Measurements from ENCODE around the gene NGDN. TPM values are rescaled to one million over a fixed set of nuclear protein-coding genes. Genes with fewer than 3 reads are reported as not detected.

Gene NGDN
- total and polyA plus RNA-seq, 2 of the 4 experiments (the other 2 are of a cell fraction), result 48.1 to 49.8 TPM

DNA sequence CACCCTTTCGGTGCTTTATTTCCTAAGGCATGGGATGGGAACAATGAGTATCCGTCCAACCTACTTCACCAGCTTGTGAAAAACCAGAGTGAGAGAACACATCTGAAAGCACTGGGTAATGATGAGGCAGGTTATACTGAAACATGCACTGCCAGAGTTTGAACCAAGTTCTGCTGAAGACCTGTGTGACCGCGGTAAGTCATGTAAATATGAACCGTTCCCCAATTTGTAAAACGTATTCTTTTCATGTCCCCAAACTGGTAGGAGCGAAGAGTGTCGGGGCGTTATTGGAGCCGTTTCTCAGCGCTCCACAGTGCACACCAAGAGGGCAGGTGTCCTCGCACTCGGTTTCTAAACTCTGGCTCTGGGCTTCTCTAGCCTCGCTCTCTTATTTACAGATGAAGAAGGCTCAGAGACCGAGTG lies 788 bp upstream of the NGDN start:
- BruUV-seq (replicated peaks), result no TSS peak
- H3K27ac ChIP-seq (ENCODE audit: insufficient read depth, low read length), result peak overlapping the region; percentile 43
- CTCF ChIA-PET, result no interaction called here
- no peak overlapping the region for H3K23ac ChIP-seq (ENCODE audit: low read depth, low read length)
- peak overlapping the region; percentile 96 to 97 for H4K8ac ChIP-seq (ENCODE audit: low read depth in 2 of 2, low read length in 2 of 2)
- H2AK5ac ChIP-seq (ENCODE audit: low read depth, low read length), result 0 out of 2 replicates have a peak overlapping the region, but pooled peaks have one; percentile 2
- no peaks in the 10 kb centered on the region for H3K27me3 ChIP-seq (ENCODE audit: control insufficient read depth, insufficient read depth, low read length)
- H3K18ac ChIP-seq (ENCODE audit: low read depth, low read length), result peak overlapping the region; percentile 19
- peak overlapping the region; percentile 61 for H3K4me2 ChIP-seq (ENCODE audit: low read depth, low read length)
- no peak overlapping the region for H2BK15ac ChIP-seq (ENCODE audit: low read depth, low read length)
- H2AK9ac ChIP-seq (replicated peaks; ENCODE audit: low read depth, low read length, poor library complexity), result peak overlapping the region; percentile 86
- H3K36me3 ChIP-seq (ENCODE audit: control insufficient read depth, insufficient read depth, low read length), result peaks cover 3% of the 10 kb centered on the region
- in situ Hi-C loops (cut with MboI; ENCODE audit: low sequenced_read_pairs) (loop anchor here (10.0 kb wide), 1 partner anchor 204 kb away; no protein-coding TSS in a partner anchor), dilution Hi-C loops (cut with HindIII; ENCODE audit: low sequenced_read_pairs, unreplicated experiment) (no loop called here), intact Hi-C loops (cut with micrococcal nuclease) (loop anchor here (1.0 kb wide), 1 partner anchor 140 kb away; no protein-coding TSS in a partner anchor)
- H4K91ac ChIP-seq (ENCODE audit: insufficient read depth, low read depth, low read length), result peak overlapping the region; percentile 57
- peak overlapping the region; percentile 62 for H3K4ac ChIP-seq (ENCODE audit: low read depth, low read length)
- H4K20me1 ChIP-seq (ENCODE audit: insufficient read depth, low read length), result no peaks in the 10 kb centered on the region
- peak overlapping the region; percentile 72 for H2BK120ac ChIP-seq (ENCODE audit: low read depth, low read length)
- DNase-seq (no peak), ATAC-seq (ENCODE audit: low read depth) (peak; percentile 2; the same call in 1 of the 2 replicates)
- H3K9ac ChIP-seq (ENCODE audit: low read depth, low read length), result no peak overlapping the region; the same call in 1 of the 2 replicates
- H3K14ac ChIP-seq (replicated peaks; ENCODE audit: low read depth, low read length), result peak overlapping the region; percentile 77
- H3K4me1 ChIP-seq (ENCODE audit: control insufficient read depth, insufficient read depth, low read length), result no peaks in the 10 kb centered on the region
- POLR2A ChIA-PET (ENCODE audit: unreplicated experiment), result no interaction called here
- H4K5ac ChIP-seq (ENCODE audit: low read depth, low read length), result peak overlapping the region; percentile 93
- peaks cover 3% of the 10 kb centered on the region; the same call in 1 of the 2 replicates for H3K9me1 ChIP-seq (ENCODE audit: insufficient read depth, low read length)
- peaks cover 10 to 19% of the 10 kb centered on the region in 2 experiments for H3K79me1 ChIP-seq (ENCODE audit: low read depth in 1 of 2, low read length in 2 of 2)
- H3K9me3 ChIP-seq (ENCODE audit: control insufficient read depth, insufficient read depth, low read length), result no peaks in the 10 kb centered on the region
- H2AFZ ChIP-seq (replicated peaks; ENCODE audit: low read length, poor library complexity), result peak overlapping the region; percentile 98
- TF ChIP-seq RFX5 (IDR thresholded peaks at IDR 0.05; ENCODE audit: low read depth, low read length) (no peak), MXI1 (IDR thresholded peaks at IDR 0.05; ENCODE audit: borderline replicate concordance, low read depth, low read length) (no peak), SMC3 (IDR thresholded peaks at IDR 0.05; ENCODE audit: low read depth, low read length) (no peak), RCOR1 (IDR thresholded peaks at IDR 0.05; ENCODE audit: insufficient replicate concordance, low read length) (no peak), FOS (IDR thresholded peaks at IDR 0.05; ENCODE audit: low read depth, low read length) (no peak), NFE2L2 (IDR thresholded peaks at IDR 0.05; ENCODE audit: low read depth, low read length) (no peak), POLR2A (IDR thresholded peaks at IDR 0.05; ENCODE audit: low read depth, low read length) (no peak), BHLHE40 (IDR thresholded peaks at IDR 0.05; ENCODE audit: low read depth, low read length) (no peak), CEBPB (IDR thresholded peaks at IDR 0.05; ENCODE audit: low read depth, low read length) (no peak), MAZ (IDR thresholded peaks at IDR 0.05; ENCODE audit: borderline replicate concordance, low read depth, low read length) (no peak), MAFK (IDR thresholded peaks at IDR 0.05; ENCODE audit: low read depth, low read length) (no peak), RAD21 (IDR thresholded peaks at IDR 0.05; ENCODE audit: low read length) (no peak), CHD1 (IDR thresholded peaks at IDR 0.05; ENCODE audit: low read depth, low read length) (no peak)
- TF ChIP-seq, protein P1, sequence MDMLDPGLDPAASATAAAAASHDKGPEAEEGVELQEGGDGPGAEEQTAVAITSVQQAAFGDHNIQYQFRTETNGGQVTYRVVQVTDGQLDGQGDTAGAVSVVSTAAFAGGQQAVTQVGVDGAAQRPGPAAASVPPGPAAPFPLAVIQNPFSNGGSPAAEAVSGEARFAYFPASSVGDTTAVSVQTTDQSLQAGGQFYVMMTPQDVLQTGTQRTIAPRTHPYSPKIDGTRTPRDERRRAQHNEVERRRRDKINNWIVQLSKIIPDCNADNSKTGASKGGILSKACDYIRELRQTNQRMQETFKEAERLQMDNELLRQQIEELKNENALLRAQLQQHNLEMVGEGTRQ (IDR thresholded peaks at IDR 0.05; ENCODE audit: low read depth, low read length), result no peak
- TF ChIP-seq, protein P2, sequence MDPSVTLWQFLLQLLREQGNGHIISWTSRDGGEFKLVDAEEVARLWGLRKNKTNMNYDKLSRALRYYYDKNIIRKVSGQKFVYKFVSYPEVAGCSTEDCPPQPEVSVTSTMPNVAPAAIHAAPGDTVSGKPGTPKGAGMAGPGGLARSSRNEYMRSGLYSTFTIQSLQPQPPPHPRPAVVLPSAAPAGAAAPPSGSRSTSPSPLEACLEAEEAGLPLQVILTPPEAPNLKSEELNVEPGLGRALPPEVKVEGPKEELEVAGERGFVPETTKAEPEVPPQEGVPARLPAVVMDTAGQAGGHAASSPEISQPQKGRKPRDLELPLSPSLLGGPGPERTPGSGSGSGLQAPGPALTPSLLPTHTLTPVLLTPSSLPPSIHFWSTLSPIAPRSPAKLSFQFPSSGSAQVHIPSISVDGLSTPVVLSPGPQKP (IDR thresholded peaks at IDR 0.05; ENCODE audit: borderline replicate concordance, low read depth, low read length), result no peak
- TF ChIP-seq, protein P3, sequence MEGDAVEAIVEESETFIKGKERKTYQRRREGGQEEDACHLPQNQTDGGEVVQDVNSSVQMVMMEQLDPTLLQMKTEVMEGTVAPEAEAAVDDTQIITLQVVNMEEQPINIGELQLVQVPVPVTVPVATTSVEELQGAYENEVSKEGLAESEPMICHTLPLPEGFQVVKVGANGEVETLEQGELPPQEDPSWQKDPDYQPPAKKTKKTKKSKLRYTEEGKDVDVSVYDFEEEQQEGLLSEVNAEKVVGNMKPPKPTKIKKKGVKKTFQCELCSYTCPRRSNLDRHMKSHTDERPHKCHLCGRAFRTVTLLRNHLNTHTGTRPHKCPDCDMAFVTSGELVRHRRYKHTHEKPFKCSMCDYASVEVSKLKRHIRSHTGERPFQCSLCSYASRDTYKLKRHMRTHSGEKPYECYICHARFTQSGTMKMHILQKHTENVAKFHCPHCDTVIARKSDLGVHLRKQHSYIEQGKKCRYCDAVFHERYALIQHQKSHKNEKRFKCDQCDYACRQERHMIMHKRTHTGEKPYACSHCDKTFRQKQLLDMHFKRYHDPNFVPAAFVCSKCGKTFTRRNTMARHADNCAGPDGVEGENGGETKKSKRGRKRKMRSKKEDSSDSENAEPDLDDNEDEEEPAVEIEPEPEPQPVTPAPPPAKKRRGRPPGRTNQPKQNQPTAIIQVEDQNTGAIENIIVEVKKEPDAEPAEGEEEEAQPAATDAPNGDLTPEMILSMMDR (conservative IDR thresholded peaks at IDR 0.05; ENCODE audit: low read depth, low read length), result no peak
- H3K4me3 ChIP-seq (ENCODE audit: insufficient read depth, low read depth, low read length), result peak overlapping the region; percentile 52
- peak overlapping the region; percentile 39 for H2BK5ac ChIP-seq (ENCODE audit: low read depth, low read length, poor library complexity, severe bottlenecking)
- no peak overlapping the region; the same call in 1 of the 2 replicates for H3K56ac ChIP-seq (ENCODE audit: extremely low read depth, insufficient read depth, low read length)
- H2BK20ac ChIP-seq (ENCODE audit: low read depth, low read length), result no peak overlapping the region
- 93% methylated on average over 9 of the region's 15 CpGs; no CpG with 5 or more reads in 1 of the 2 experiments for WGBS, 2 experiments (ENCODE audit: extremely low coverage in 2 of 2, insufficient read length in 1 of 2)

All from IMR-90 (cell line).